ENCODE data around the gene RIC8B. TPM values are rescaled to one million over a fixed set of nuclear protein-coding genes. Genes with fewer than 3 reads are reported as not detected.

Gene RIC8B
- total RNA-seq, 1 donor from 2014 or later = 29.8 TPM

DNA sequence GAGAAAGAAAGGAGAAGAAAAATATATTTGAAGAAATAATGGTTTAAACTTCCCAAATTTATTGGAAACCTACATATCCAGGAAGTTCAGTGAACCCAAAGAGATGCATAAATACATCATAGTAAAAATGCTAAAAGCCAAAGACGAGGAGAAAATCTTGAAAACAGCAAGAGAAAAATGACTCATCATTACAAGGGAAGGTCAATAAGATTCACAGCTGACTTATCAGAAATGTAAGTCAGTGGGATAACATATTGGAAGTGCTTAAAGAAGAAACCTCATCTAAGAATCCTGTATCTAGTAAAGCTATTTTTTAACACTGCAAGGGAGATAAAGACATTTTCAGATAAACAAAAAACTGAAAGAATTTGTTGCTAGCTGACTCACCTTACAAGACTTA, 19.9 kb downstream of the RIC8B start:
- DNase-seq (ENCODE audit: low spot score in 2 of 2) (no peak), FAIRE-seq (no peak)

DNA sequence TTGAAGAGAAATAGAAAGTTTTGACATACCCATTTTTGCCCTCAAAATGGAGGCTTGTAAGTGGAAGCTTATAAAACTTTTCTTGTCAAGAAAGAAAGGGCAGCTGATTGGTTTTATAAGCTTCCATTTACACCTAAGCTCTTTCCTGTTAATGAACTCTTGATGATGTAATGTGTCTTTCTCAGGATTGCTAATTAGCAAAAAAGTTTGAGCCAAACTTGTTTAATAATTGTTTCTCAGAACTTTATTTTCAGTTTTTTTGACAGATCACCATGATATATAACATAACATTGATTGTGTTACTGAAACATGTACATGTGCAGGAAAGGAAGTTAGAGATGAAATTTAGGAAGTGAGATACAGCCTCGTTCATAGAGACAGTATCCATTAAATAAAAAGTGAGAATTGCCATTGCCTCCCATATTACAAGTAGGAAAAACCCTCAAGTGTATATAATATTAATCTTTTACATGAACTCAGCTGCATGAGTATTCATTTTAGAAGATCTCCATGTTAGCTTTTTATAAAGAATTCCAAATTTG, 26.8 kb downstream of the RIC8B start:
- DNase-seq (ENCODE audit: low spot score in 2 of 2) (no peak), FAIRE-seq (no peak)

- DNase-seq (ENCODE audit: low spot score in 2 of 2) (no peak), FAIRE-seq (no peak)
These were observed 27.5 kb downstream of the RIC8B start for GRCh38 chr12:106801830-106802533.

DNA sequence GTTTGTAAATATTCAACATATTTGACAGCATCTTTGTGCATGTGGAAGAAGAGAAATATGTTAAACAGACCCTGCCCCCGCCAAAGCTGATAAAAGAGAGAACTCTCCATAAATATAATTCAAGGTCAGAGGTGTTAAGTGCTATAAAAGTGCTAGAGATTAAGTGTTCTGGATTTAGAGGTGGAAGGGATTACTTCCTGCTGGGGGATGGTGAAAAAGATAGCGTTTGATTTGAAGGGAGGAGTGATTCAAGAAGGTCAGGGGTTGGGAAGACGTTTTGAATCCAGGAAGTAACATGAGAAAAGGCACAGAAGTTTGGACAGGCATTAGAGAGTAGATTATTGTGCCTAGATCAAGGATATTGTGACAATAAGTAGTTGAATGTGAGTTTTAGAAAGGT, 30.2 kb downstream of the RIC8B start:
- FAIRE-seq (no peak), DNase-seq (ENCODE audit: low spot score in 2 of 2) (no peak)

GRCh38 chr12:106814714-106815113, 40.2 kb downstream of the RIC8B start:
- no peak for DNase-seq (ENCODE audit: low spot score in 2 of 2)
- no peak for FAIRE-seq

- no peak for FAIRE-seq
These were observed 41.3 kb downstream of the RIC8B start for GRCh38 chr12:106815741-106816140.

GRCh38 chr12:106816231-106816630, 41.7 kb downstream of the RIC8B start:
- DNase-seq (ENCODE audit: low spot score in 2 of 2) (no peak), FAIRE-seq (no peak)

More at GRCh38 chr12:106815741-106816140, 41.3 kb downstream of the RIC8B start:
- DNase-seq (ENCODE audit: low spot score in 2 of 2) = no peak

- FAIRE-seq (no peak), DNase-seq (ENCODE audit: low spot score in 2 of 2) (no peak)
These were observed 45.5 kb downstream of the RIC8B start for GRCh38 chr12:106819991-106820390.

DNA sequence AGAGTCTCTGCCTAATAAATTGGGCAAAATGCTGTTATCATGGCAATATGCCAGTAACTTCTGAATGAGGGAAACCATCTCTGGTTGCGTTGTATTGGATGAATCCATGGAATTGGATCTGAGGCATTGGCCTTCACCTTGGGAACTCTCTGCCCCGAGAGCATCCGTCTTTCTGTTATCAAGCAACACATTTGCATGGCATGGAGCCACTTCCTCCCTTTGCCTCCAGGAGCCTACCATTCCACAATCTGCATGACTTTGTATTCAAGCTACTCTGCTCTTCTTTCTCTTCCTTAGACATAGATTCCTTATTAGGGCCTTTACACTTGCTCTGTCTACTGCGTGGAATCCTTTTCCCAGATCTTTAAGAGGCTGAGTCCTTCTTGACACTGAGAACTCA, 57.2 kb downstream of the RIC8B start:
- DNase-seq (ENCODE audit: low spot score in 2 of 2) (no peak), FAIRE-seq (no peak)

- no peak for DNase-seq (ENCODE audit: low spot score in 2 of 2)
- no peak for FAIRE-seq
These were observed 63.3 kb downstream of the RIC8B start for GRCh38 chr12:106837782-106838181.

- FAIRE-seq = no peak
These were observed 64.9 kb downstream of the RIC8B start for GRCh38 chr12:106839333-106839732.

GRCh38 chr12:106840243-106840642, 65.8 kb downstream of the RIC8B start:
- DNase-seq (ENCODE audit: low spot score in 2 of 2) (no peak), FAIRE-seq (no peak)

More at GRCh38 chr12:106839333-106839732, 64.9 kb downstream of the RIC8B start:
- no peak for DNase-seq (ENCODE audit: low spot score in 2 of 2)

GRCh38 chr12:106841510-106842302, 67.2 kb downstream of the RIC8B start:
- peak; percentile 95 for FAIRE-seq
- DNase-seq (ENCODE audit: low spot score in 2 of 2) = peak; percentile 17 to 46

GRCh38 chr12:106845902-106846301, 71.4 kb downstream of the RIC8B start:
- FAIRE-seq (no peak), DNase-seq (ENCODE audit: low spot score in 2 of 2) (no peak)

GRCh38 chr12:106847861-106848260, 73.4 kb downstream of the RIC8B start:
- FAIRE-seq (no peak), DNase-seq (ENCODE audit: low spot score in 2 of 2) (no peak)

DNA sequence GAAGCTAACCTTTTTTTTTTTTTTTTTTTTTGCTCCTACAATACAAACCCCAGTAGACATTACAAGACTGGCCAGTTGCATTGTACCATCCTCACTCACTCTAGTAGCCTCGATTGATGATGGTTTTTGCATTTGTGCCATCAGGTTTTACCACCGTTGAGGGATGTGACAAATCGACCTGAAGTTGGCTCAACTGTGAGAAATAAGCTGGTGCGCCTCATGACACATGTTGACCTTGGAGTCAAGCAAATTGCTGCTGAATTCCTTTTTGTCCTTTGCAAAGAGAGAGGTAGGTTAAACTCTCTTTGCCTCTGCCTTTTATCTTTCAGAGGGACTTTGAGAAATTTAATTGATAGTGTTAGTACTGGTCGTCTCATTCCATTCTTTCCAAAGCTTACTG, 76.8 kb downstream of the RIC8B start:
- FAIRE-seq = no peak

DNA sequence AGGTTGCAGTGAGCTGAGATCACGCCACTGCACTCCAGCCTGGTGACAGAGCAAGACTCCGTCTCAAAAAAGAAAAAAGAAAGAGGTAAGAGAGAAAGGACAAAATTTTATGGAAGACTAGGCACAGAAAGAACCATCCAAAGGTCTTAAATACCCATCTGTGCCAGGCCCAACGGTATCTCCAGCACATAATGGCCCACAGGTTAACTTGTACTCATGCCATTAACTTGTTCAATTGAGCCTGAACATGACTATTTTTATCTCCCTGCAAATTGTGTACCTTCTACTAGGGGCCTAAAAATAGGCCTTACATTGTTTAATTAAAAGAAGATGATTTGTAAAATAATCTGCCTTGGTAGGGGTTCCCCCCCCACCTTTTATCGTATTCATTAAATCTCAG, 80.2 kb downstream of the RIC8B start:
- FAIRE-seq (no peak), DNase-seq (ENCODE audit: low spot score in 2 of 2) (no peak)

More for the DNA sequence above, 76.8 kb downstream of the RIC8B start:
- no peak for DNase-seq (ENCODE audit: low spot score in 2 of 2)

- FAIRE-seq = no peak
- DNase-seq (ENCODE audit: low spot score in 2 of 2) = no peak
These were observed 80.8 kb downstream of the RIC8B start for GRCh38 chr12:106855221-106855758.

DNA sequence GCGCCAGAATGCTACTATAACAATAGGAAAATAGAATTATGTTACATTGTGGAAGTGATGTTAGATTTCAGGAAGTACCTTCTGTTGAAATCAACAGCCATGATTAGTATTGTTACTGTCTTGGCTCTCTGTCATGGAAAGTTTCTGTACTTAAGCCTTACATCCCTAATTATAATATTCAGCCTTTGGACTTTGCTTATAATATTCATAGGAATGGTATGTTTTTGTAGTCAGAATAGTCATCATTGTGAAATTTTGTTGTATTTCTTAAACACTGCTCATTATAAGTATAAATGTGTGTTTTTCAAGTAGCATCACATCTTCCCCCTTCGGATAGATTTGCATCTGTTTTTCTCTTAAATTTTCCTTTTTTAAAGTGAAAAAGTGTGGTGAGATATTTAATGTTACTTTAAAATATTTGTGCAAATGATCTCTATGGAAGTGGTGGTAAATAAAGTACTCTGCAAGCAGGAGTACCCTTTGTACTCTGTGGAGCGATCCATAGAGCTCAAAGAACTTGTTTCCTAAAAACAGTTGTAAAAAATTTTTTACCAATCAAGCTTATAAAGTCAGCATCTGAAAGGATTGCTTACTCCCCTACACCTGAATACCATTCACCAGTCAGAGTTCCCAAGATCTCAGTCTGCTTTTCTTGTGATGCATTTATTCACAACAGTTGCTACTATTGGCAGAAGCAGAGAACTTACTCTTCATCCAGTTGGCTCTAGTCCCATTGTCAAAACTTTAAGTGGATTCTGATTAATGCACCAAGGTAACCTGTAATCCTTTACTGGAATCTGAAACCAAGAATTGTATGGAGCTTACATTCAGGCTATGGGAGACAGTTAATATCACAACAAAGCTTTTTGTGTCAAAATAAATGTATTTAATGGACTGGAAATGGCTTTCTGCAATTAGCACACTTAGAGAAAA, 87.8 kb downstream of the RIC8B start:
- FAIRE-seq (no peak), DNase-seq (ENCODE audit: low spot score in 2 of 2) (no peak)

DNA sequence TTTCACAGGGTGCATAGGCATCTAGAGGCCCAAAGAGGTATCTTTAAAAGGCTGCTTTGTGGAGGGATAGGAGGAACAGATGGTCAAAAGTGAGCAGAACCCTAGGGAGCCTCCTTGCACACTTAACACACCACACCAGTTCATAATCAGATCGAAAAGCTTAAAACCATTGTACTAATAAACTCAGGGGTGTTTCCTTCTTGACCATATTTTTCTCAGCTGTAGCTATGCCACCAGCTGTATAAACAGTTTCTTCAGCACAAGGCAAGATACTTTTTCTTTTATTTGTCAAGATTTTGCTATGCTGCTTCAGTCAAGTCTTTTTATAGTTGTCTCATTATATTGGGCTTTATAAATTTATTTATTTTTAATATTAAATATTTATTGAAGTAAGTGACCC, 88.7 kb downstream of the RIC8B start:
- FAIRE-seq (no peak), DNase-seq (ENCODE audit: low spot score in 2 of 2) (no peak)

Data from frontal cortex (tissue), 4 donors.